CD4-positive, CD25-positive, alpha-beta regulatory T cell (primary cell): Measurements from ENCODE around the gene NMB. TPM values are rescaled to one million over a fixed set of nuclear protein-coding genes. Genes with fewer than 3 reads are reported as not detected.
A peak's percentile ranks its signal among the peaks of the same experiment; 100 is the strongest.
"Not testable (repeated sequence)": the region's sequence is repeated elsewhere in the genome, so short reads cannot be mapped to it uniquely, and the experiment has no call there.

Experiments used
- ATAC-seq, 2 donors: fragments of 150-1000 bp; cut with Tn5 transposase; one replicate each; pipeline ENCODE4 v1.10.0; 2021; ENCODE audit warnings: low read depth in 2 of 2, moderate number of reproducible peaks in 2 of 2, moderate library complexity in 1 of 2
- DNase-seq, 3 donors: peaks; one replicate each; pipeline versions ENCODE4 v3.0.0 to v3.0.0-alpha.2; 2012 to 2022; ENCODE audit warnings: mixed read lengths in 1 of 3
- H3K27ac ChIP-seq: one replicate; pipeline ENCODE4 v1.7.0; 2013; ENCODE audit warnings: mild to moderate bottlenecking, low read length; ENCODE audit not compliant: insufficient read depth, poor library complexity, severe bottlenecking
- H3K27me3 ChIP-seq: one replicate; pipeline ENCODE4 v1.7.0; 2013; ENCODE audit warnings: low read length; ENCODE audit not compliant: control insufficient read depth, insufficient read depth
- H3K36me3 ChIP-seq: one replicate; pipeline ENCODE4 v1.7.0; 2013; ENCODE audit warnings: mild to moderate bottlenecking, low read length, moderate library complexity; ENCODE audit not compliant: control insufficient read depth, insufficient read depth
- H3K4me1 ChIP-seq: 2 replicates; pipeline ENCODE4 v1.7.0; 2013; ENCODE audit warnings: mild to moderate bottlenecking, low read length; ENCODE audit not compliant: insufficient read depth, control insufficient read depth, poor library complexity, severe bottlenecking
- H3K4me3 ChIP-seq: one replicate; pipeline ENCODE4 v1.7.0; 2013; ENCODE audit warnings: low read depth, mild to moderate bottlenecking, low read length, moderate library complexity
- H3K9me3 ChIP-seq, 2 experiments: 1 replicate in 1 of 2; 2 replicates in 1 of 2; pipeline ENCODE4 v1.7.0; 2013; ENCODE audit warnings: low read length in 2 of 2, mild to moderate bottlenecking in 1 of 2, moderate library complexity in 1 of 2; ENCODE audit not compliant: control insufficient read depth in 2 of 2
- H3K27ac Mint-ChIP-seq, 3 donors: one replicate each; pipeline ENCODE4 v1.8.0; 2020 to 2022; ENCODE audit warnings: mild to moderate bottlenecking in 3 of 3, mixed read lengths in 3 of 3, moderate library complexity in 2 of 3
- H3K27me3 Mint-ChIP-seq: one replicate; pipeline ENCODE4 v1.8.0; 2022; ENCODE audit warnings: mild to moderate bottlenecking, mixed read lengths
- H3K36me3 Mint-ChIP-seq: one replicate; pipeline ENCODE4 v1.8.0; 2020; ENCODE audit warnings: mixed read lengths
- H3K4me1 Mint-ChIP-seq, 4 donors: one replicate each; pipeline ENCODE4 v1.8.0; 2020 to 2022; ENCODE audit warnings: mixed read lengths in 4 of 4, mild to moderate bottlenecking in 1 of 4
- H3K4me3 Mint-ChIP-seq, 4 donors: one replicate each; pipeline ENCODE4 v1.8.0; 2020 to 2022; ENCODE audit warnings: mild to moderate bottlenecking in 4 of 4, mixed read lengths in 4 of 4, moderate library complexity in 3 of 4
- H3K9me3 Mint-ChIP-seq, 7 donors: one replicate each; pipeline ENCODE4 v1.8.0; 2020 to 2022; ENCODE audit warnings: mixed read lengths in 7 of 7, mild to moderate bottlenecking in 3 of 7, moderate library complexity in 2 of 7
- polyA plus RNA-seq, 4 donors: library from polyadenylated mRNA; unstranded; fragments of 300-500 nt; fragmentation: Illumina TruSeq; gene quantifications; one replicate each; pipeline ENCODE4 v1.2.3, GENCODE V29; 2021
- total RNA-seq: library from RNA; stranded (reverse); gene quantifications from one replicate; pipeline ENCODE4 v1.2.3, GENCODE V29; 2022

NMB gene
- total and polyA plus RNA-seq, 5 donors from 2014 or later, result 2.2 to 7.1 (median 6.4) TPM

DNA sequence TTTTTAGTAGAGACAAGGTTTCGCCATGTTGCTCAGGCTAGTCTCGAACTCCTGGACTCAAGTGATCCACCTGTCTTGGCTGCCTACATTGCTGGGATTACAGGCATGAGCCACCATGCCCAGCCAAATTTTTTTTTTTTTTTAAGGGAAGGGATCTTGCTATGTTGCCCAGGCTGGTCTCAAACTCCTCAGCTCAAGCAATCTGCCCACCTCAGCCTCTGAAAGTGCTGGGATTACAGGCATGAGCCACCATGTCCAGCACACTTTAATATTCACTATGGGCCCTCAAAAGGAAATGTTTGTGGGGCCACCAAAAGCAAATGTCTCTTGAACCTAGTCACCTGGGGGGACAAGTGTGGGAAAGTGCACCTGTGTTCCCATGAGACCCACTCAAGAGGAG is 15.4 kb downstream of the NMB start:
- not testable (repeated sequence) for H3K4me3 Mint-ChIP-seq, H3K27me3 ChIP-seq, H3K4me1 ChIP-seq, H3K27me3 Mint-ChIP-seq, H3K9me3 ChIP-seq, H3K4me3 ChIP-seq, H3K27ac ChIP-seq, DNase-seq, H3K27ac Mint-ChIP-seq, ATAC-seq, H3K9me3 Mint-ChIP-seq
- Mint-ChIP-seq H3K36me3 (peaks cover 30% of the 10 kb centered on the region), H3K4me1 (peaks cover 0 to 13% (median 7%) of the 10 kb centered on the region in 4 donors)
- H3K36me3 ChIP-seq, result peaks cover 89% of the 10 kb centered on the region

DNA sequence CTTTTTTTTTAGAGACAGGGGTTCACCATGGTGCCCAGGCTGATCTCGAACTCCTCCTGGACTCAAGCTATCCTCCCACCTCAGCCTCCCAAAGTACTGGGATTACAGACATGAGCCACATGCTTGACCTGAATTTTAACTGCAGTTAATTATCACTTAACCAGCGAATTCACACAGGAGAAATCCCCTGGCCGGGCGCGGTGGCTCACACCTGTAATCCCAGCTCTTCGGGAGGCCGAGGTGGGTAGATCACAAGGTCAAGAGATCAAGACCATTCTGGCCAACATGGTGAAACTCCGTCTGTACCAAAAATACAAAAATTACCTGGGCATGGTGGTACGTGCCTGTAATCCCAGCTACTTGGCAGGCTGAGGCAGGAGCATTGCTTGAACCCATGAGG is 16.1 kb downstream of the NMB start:
- H3K4me1 ChIP-seq, H3K27ac Mint-ChIP-seq, H3K9me3 Mint-ChIP-seq, H3K9me3 ChIP-seq, ATAC-seq, H3K27me3 Mint-ChIP-seq, DNase-seq, H3K27me3 ChIP-seq, H3K4me3 ChIP-seq: not testable (repeated sequence)
- peaks cover 86% of the 10 kb centered on the region for H3K36me3 ChIP-seq
- Mint-ChIP-seq H3K4me3 (peak overlapping the region in 1 of 4 donors; percentile 88), H3K36me3 (peaks cover 27% of the 10 kb centered on the region), H3K4me1 (peaks cover 0 to 15% (median 6%) of the 10 kb centered on the region in 4 donors)
- H3K27ac ChIP-seq, result peak overlapping the region; percentile 5

DNA sequence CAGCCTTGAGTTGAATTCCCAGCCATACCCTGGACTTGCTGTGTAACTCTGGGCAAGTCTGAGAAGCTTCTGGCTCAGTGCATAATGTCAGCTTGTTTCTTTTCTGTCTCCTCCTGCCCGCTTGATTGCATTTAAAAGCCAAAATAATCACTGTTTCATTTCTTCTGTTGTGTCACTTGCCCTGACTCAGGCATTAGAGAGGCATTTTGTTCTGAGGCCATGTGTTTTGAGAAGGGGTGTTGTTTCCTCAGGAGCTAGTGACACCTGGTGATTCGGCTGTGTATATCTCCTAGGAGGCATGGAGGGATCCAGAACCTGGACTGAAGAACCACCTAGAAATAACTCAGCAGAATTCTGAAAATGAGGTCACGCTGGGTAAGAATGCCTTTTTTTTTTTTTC is 19.9 kb downstream of the NMB start:
- H3K36me3 Mint-ChIP-seq, result peaks cover 25% of the 10 kb centered on the region
- DNase-seq, result peak in 1 of 3 donors; percentile 52
- peak overlapping the region in 2 of 4 donors; percentile 65 to 68 for H3K4me3 Mint-ChIP-seq

DNA sequence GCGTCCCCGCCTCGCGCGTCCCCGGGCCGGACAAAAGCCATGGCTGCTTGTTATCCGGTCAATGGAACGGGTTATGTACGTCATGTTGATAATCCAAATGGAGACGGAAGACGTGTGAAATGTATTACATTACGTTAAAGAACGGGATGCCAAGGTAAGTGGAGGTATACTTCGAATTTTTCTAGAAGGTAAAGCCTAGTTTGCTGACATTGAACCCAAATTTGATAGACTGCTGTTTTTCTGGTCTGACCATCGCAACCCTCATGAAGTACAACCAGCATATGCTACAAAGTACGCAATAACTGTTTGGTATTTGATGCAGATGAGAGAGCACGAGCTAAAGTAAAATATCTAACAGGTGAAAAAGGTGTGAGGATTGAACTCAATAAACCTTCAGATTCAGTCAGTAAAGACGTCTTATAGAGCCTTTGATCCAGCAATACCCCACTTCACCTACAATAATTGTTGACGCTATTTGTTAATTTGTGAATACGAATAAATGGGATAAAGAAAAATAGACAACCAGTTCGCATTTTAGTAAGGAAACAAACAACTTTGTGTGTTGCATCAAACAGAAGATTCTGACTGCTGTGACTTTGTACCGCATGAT is 23.7 kb downstream of the NMB start:
- Mint-ChIP-seq H3K4me1 (peaks cover 23 to 68% (median 42%) of the 10 kb centered on the region in 4 donors), H3K9me3 (peaks cover 0 to 2% (median 0%) of the 10 kb centered on the region in 7 donors), H3K4me3 (peak overlapping the region; percentile 91 to 95 (median 94)), H3K27me3 (no peaks in the 10 kb centered on the region), H3K36me3 (peaks cover 19% of the 10 kb centered on the region), H3K27ac (peak overlapping the region; percentile 77 to 87 (median 84))
- peaks cover 54% of the 10 kb centered on the region for H3K4me1 ChIP-seq
- H3K27me3 ChIP-seq, result no peaks in the 10 kb centered on the region
- no peak for ATAC-seq
- peak in 2 of 3 donors; percentile 28 to 45 for DNase-seq
- H3K4me3 ChIP-seq, result peak overlapping the region; percentile 88
- no peaks in the 10 kb centered on the region for H3K9me3 ChIP-seq
- peak overlapping the region; percentile 83 for H3K27ac ChIP-seq
- peaks cover 20% of the 10 kb centered on the region for H3K36me3 ChIP-seq

More for the DNA sequence above, 19.9 kb downstream of the NMB start:
- ATAC-seq, result no peak
- Histone ChIP-seq H3K9me3 (no peaks in the 10 kb centered on the region), H3K36me3 (peaks cover 54% of the 10 kb centered on the region), H3K27me3 (no peaks in the 10 kb centered on the region), H3K4me1 (peaks cover 31% of the 10 kb centered on the region), H3K4me3 (no peak overlapping the region), H3K27ac (no peak overlapping the region)
- Mint-ChIP-seq H3K27me3 (no peaks in the 10 kb centered on the region), H3K9me3 (no peaks in the 10 kb centered on the region), H3K27ac (peak overlapping the region in 1 of 3 donors; percentile 73), H3K4me1 (peaks cover 17 to 39% (median 23%) of the 10 kb centered on the region in 4 donors)

DNA sequence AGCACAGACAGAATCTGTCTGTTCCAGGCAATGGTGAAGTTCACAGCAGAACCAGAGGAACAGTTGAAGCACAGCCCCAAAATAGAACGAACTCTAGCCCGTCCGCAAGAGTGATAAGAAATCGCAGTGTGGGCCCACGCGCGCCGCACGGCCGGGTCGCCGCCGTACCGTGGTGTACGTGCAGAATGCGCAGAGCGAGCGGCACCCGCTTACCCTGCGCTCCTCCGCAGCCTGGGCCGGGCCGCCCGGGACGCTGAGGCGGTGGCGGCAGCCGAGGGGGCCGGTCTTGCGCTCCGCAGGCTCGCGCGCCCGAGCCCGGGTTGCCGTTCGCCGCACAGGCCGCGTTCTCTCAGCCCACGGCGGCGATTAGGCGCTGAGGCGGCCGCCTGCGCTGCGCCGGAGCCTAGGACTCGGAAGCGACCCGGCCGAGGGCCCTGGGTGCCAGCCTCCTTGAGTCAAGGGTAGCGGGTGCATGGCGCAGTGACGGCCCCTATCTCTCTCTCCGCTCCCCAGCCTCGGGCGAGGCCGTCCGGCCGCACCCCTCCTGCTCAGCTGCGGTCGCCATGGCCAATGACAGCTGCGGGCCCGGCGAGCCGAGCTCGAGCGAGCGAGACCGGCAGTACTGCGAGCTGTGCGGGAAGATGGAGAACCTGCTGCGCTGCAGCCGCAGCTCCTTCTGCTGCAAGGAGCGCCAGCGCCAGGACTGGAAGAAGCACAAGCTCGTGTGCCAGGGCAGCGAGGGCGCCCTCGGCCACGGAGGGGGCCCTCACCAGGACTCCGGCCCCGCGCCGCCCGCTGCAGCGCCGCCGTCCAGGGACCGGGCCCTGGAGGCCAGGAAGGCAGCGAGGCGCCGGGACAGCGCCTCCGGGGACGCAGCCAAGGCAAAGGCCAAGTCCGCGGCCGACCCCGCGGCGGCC is 24.4 kb downstream of the NMB start:
- H3K4me1 ChIP-seq, result peaks cover 54% of the 10 kb centered on the region
- Mint-ChIP-seq H3K4me3 (peak overlapping the region; percentile 94 to 99 (median 98)), H3K36me3 (peaks cover 14% of the 10 kb centered on the region), H3K9me3 (peaks cover 0 to 2% (median 0%) of the 10 kb centered on the region in 7 donors), H3K4me1 (peaks cover 23 to 65% (median 43%) of the 10 kb centered on the region in 4 donors), H3K27ac (peak overlapping the region; percentile 87 to 98 (median 97)), H3K27me3 (no peaks in the 10 kb centered on the region)
- peak overlapping the region; percentile 83 for H3K27ac ChIP-seq
- DNase-seq (peak; percentile 59 to 83 (median 66)), ATAC-seq (peak; percentile 57 to 61)
- H3K36me3 ChIP-seq, result peaks cover 14% of the 10 kb centered on the region
- peak overlapping the region; percentile 88 for H3K4me3 ChIP-seq
- no peaks in the 10 kb centered on the region for H3K9me3 ChIP-seq
- no peaks in the 10 kb centered on the region for H3K27me3 ChIP-seq

DNA sequence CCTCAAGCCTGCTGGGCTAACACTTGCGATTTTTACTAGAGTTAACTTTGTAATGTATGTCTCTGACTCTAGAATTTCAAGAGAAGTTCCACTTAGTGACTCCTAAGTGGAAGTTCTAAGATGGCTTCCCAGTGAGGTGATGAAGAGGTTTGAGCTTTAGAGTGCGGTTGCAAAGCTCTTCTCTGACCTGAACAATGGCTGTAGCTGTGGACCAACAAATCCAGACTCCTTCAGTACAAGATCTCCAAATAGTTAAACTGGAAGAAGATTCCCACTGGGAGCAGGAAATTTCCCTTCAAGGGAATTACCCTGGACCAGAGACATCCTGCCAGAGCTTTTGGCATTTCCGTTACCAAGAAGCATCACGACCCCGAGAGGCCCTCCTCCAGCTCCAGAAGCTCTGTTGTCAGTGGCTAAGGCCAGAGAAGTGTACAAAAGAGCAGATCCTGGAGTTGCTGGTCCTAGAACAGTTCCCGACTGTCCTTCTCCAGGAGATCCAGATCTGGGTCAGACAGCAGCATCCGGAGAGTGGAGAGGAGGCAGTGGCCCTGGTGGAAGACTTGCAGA is 26.2 kb downstream of the NMB start:
- peaks cover 0 to 2% (median 0%) of the 10 kb centered on the region in 7 donors for H3K9me3 Mint-ChIP-seq
- Histone ChIP-seq H3K27me3 (no peaks in the 10 kb centered on the region), H3K9me3 (no peaks in the 10 kb centered on the region), H3K4me1 (peaks cover 54% of the 10 kb centered on the region), H3K4me3 (peak overlapping the region; percentile 97), H3K36me3 (no peaks in the 10 kb centered on the region), H3K27ac (peak overlapping the region; percentile 83)
- H3K27me3 Mint-ChIP-seq, result no peaks in the 10 kb centered on the region
- ATAC-seq, result no peak
- peak overlapping the region; percentile 94 to 99 (median 98) for H3K4me3 Mint-ChIP-seq
- peaks cover 11% of the 10 kb centered on the region for H3K36me3 Mint-ChIP-seq
- H3K4me1 Mint-ChIP-seq, result peaks cover 23 to 56% (median 40%) of the 10 kb centered on the region in 4 donors
- DNase-seq, result no peak
- H3K27ac Mint-ChIP-seq, result peak overlapping the region; percentile 95 to 98 (median 95)

DNA sequence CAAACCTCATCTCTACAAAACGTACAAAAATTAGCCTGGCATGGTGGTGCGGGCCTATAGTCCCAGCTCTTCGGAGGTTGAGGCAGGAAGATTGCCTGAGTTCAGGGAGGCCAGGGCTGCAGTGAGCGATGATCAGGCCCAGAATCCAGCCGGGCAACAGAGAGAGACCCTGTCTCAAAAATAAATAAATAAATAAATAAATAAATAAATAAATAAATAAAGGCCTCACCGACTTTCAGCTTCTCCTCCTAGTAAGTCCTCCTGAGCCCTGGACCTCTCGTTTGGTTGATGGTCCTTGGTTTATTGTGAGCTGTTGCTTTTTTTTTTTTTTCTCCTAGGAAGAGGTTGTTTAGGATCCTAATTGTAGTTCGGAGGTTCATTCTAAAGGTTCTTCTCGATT is 29.0 kb downstream of the NMB start:
- Mint-ChIP-seq H3K4me3 (peak overlapping the region in 3 of 4 donors; percentile 29 to 80 (median 35)), H3K36me3 (peaks cover 17% of the 10 kb centered on the region), H3K4me1 (peaks cover 6 to 35% (median 22%) of the 10 kb centered on the region in 4 donors), H3K9me3 (peaks cover 0 to 2% (median 0%) of the 10 kb centered on the region in 7 donors), H3K27me3 (no peaks in the 10 kb centered on the region), H3K27ac (peak overlapping the region in 1 of 3 donors; percentile 56)
- Histone ChIP-seq H3K36me3 (no peaks in the 10 kb centered on the region), H3K27ac (no peak overlapping the region), H3K27me3 (no peaks in the 10 kb centered on the region), H3K4me3 (no peak overlapping the region), H3K4me1 (peaks cover 28% of the 10 kb centered on the region), H3K9me3 (no peaks in the 10 kb centered on the region)
- no peak for DNase-seq
- ATAC-seq, result no peak
